Measurements from ENCODE around the gene HIRA. TPM values are rescaled to one million over a fixed set of nuclear protein-coding genes. Genes with fewer than 3 reads are reported as not detected.

The HIRA gene
- total and polyA plus RNA-seq, 2 of the 8 experiments (the other 6 are each of a cell fraction or from before 2014, with no cell fraction given), result 34.9 to 67.2 TPM

- H3K23me2 ChIP-seq (ENCODE audit: low read depth, low read length), result no peaks in the 10 kb centered on the region
- H2BK5ac ChIP-seq (ENCODE audit: low read depth, low read length), result no peak overlapping the region
- H3K79me2 ChIP-seq (ENCODE audit: control insufficient read depth in 1 of 2, insufficient read depth in 2 of 2, low read length in 2 of 2), result peaks cover 10 to 60% of the 10 kb centered on the region in 2 experiments
- no peak overlapping the region for H2BK20ac ChIP-seq (ENCODE audit: low read length)
- peaks cover 13 to 24% of the 10 kb centered on the region in 2 experiments for H4K20me1 ChIP-seq (replicated peaks in 1 of 2; ENCODE audit: control insufficient read depth in 1 of 2, insufficient read depth in 2 of 2, low read length in 2 of 2)
- POLR2A ChIA-PET (ENCODE audit: partially characterized antibody), result interaction anchor here (1.0 to 4.8 kb wide), 4 partner anchors 13 to 20 kb away, joined by 3 to 24 read pairs (median 8); partner anchors contain the start of genes HIRA and MRPL40
- WGBS, 2 experiments (ENCODE audit: extremely low coverage in 1 of 2, insufficient coverage in 1 of 2, insufficient read length in 1 of 2, insufficient replicate concordance in 2 of 2, low coverage in 1 of 2, low lambda C conversion rate in 2 of 2, missing lambda C conversion rate in 1 of 2), result 100% methylated on average over 1 of the region's 1 CpG; no CpG with 5 or more reads in 1 of the 2 experiments
- no peak overlapping the region for H3K4ac ChIP-seq (replicated peaks; ENCODE audit: insufficient read length, low read depth, low read length)
- H4K8ac ChIP-seq (ENCODE audit: extremely low read depth, insufficient read depth, low read length), result no peak overlapping the region
- no peak overlapping the region for H3K27ac ChIP-seq (ENCODE audit: low read depth, low read length)
- TF ChIP-seq KDM5A (IDR thresholded peaks at IDR 0.05; ENCODE audit: low read length), result no peak
- no peak for TF ChIP-seq TAF7 (optimal IDR thresholded peaks at IDR 0.05; ENCODE audit: borderline replicate concordance, low read depth, low read length)
- TF ChIP-seq, protein P1, sequence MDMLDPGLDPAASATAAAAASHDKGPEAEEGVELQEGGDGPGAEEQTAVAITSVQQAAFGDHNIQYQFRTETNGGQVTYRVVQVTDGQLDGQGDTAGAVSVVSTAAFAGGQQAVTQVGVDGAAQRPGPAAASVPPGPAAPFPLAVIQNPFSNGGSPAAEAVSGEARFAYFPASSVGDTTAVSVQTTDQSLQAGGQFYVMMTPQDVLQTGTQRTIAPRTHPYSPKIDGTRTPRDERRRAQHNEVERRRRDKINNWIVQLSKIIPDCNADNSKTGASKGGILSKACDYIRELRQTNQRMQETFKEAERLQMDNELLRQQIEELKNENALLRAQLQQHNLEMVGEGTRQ (IDR thresholded peaks at IDR 0.05; ENCODE audit: low read length), result no peak
- no peak for TF ChIP-seq TEAD4 (IDR thresholded peaks at IDR 0.05; ENCODE audit: low read depth, low read length)
- no peak for TF ChIP-seq POLR2AphosphoS5 (IDR thresholded peaks at IDR 0.05; ENCODE audit: low read depth, low read length)
- no peak for TF ChIP-seq JUND (IDR thresholded peaks at IDR 0.05; ENCODE audit: low read length)
- no peak for TF ChIP-seq JUN (IDR thresholded peaks at IDR 0.05; ENCODE audit: low read depth, low read length)
- H4K5ac ChIP-seq (ENCODE audit: insufficient read length, low read depth, low read length), result no peak overlapping the region
- no peak overlapping the region for H2BK120ac ChIP-seq (replicated peaks; ENCODE audit: low read depth, low read length)
- no peak overlapping the region for H3K56ac ChIP-seq (replicated peaks; ENCODE audit: insufficient read length, low read depth, low read length)
- no peak overlapping the region for H2BK12ac ChIP-seq (ENCODE audit: low read depth, low read length)
- H3K4me3 ChIP-seq (ENCODE audit: extremely low read depth in 1 of 4, insufficient read depth in 2 of 4, low read depth in 3 of 4, low read length in 4 of 4), result no peak overlapping the region
- H3K79me1 ChIP-seq (ENCODE audit: low read depth, low read length), result peaks cover 20% of the 10 kb centered on the region
- no peak overlapping the region for H2AK5ac ChIP-seq (ENCODE audit: low read depth, low read length)
- peaks cover 5 to 24% (median 17%) of the 10 kb centered on the region in 4 experiments; a peak in 7 of 8 replicates for H3K36me3 ChIP-seq (ENCODE audit: control insufficient read depth in 2 of 4, insufficient read depth in 4 of 4, low read length in 3 of 4)
- no peaks in the 10 kb centered on the region for H3K9me3 ChIP-seq (ENCODE audit: insufficient read depth in 2 of 2, low read depth in 1 of 2, low read length in 1 of 2)
- no peak overlapping the region for H3K23ac ChIP-seq (ENCODE audit: insufficient read length)
- H3K27me3 ChIP-seq (replicated peaks in 1 of 4; ENCODE audit: control insufficient read depth in 3 of 4, extremely low read depth in 1 of 4, insufficient read depth in 3 of 4, low read length in 3 of 4), result no peaks in the 10 kb centered on the region
- no peak for FAIRE-seq
- H4K91ac ChIP-seq (replicated peaks; ENCODE audit: insufficient read length, low read length), result no peak overlapping the region
- no peak overlapping the region for H2AFZ ChIP-seq (ENCODE audit: low read length)
- H3K14ac ChIP-seq (ENCODE audit: insufficient read length), result no peak overlapping the region
- CTCF ChIA-PET (ENCODE audit: partially characterized antibody), result interaction anchor here (1.2 kb wide), 1 partner anchor 20 kb away, joined by 6 read pairs; no protein-coding TSS in a partner anchor
- no peak overlapping the region for H3K9ac ChIP-seq (replicated peaks in 1 of 4; ENCODE audit: extremely low read depth in 1 of 4, low read depth in 3 of 4, low read length in 3 of 4)
- no peak overlapping the region for H3K18ac ChIP-seq (ENCODE audit: extremely low read depth, low read length)
- H3K4me2 ChIP-seq (ENCODE audit: insufficient read depth in 1 of 2, low read depth in 2 of 2, low read length in 2 of 2), result no peak overlapping the region
- H2BK15ac ChIP-seq (ENCODE audit: low read length), result no peak overlapping the region
- no peak for DNase-seq (ENCODE audit: low read depth in 1 of 2, low spot score in 2 of 2)
- H3K4me1 ChIP-seq (replicated peaks in 1 of 4; ENCODE audit: control insufficient read depth in 3 of 4, insufficient read depth in 4 of 4, low read length in 3 of 4), result no peaks in the 10 kb centered on the region; a peak in 1 of 7 replicates
These were observed 19.9 kb downstream of the HIRA start for GRCh38 chr22:19411690-19412045.
